ENCODE data around the gene SLITRK2. TPM values are rescaled to one million over a fixed set of nuclear protein-coding genes. Genes with fewer than 3 reads are reported as not detected.

SLITRK2 gene
- not detected in 2 replicates for total RNA-seq (ENCODE audit: low replicate concordance)

GRCh38 chrX:145817331-145818185, at the start of gene SLITRK2:
TSS of gene SLITRK2 (plus strand) at chrX:145817829. CDS start at chrX:145822426, 4,597 bp downstream.

All from smooth muscle cell of the coronary artery (primary cell).